ENCODE data around the gene ATOH8.

ATOH8 gene

DNA sequence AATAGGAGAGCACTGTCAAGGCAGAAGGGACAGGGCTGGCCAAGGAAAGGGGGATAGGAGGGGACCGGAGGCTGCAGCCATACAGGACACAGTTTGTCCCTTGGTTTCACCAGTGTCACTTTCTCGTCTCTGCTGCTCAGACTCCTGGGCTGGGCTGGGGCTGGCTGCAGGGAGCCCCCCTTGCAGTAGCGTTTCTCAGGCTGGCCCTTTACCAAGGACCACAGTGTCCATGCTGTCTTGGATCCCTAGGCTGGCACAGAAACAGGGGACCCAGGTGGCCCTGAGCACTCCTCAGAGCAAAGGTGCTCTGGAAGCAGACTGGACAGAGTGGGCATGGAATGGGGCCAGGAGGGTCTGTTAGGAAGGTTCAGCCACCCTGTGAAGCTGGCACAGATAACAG, 34.8 kb downstream of the ATOH8 start:
- no peak for DNase-seq

DNA sequence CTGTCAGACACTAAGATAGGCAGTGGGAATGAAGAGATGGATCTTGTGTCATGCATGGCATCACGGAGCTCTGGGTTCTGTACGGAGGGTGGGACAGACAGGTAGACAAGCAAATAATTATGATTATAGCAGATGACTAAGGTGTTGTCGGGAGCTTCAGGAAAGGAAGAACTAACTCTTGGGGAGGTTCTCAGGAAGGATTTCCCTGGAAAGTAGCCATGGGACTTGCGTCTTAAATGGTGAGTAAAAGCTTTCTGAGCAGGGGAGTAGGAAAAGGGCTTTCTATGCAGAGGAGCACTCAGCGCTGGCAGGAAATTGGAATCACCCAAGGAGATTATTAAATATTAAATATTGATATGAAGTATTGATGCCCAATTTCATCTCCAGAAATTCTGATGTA, 35.5 kb downstream of the ATOH8 start:
- DNase-seq, result no peak

DNA sequence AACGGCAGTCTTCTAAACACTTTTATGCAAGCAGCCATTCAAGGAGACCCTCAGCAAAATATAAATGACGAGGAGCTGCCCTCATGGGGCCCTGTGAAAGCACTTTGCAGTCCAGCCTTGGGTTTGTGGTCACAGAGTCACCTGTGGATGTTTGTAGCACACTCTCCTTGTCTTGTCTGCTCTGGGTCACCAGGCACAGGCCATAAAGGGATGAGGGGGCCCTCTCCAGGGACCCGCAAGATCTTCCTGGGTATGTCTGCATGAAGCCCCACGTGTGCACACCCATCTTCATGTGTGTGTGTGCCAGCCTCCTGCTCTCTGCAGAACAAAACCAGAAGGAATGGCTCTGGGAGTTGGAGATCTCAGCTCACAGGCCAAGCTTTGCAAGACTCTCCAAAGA, 36.2 kb downstream of the ATOH8 start:
- no peak for DNase-seq

DNA sequence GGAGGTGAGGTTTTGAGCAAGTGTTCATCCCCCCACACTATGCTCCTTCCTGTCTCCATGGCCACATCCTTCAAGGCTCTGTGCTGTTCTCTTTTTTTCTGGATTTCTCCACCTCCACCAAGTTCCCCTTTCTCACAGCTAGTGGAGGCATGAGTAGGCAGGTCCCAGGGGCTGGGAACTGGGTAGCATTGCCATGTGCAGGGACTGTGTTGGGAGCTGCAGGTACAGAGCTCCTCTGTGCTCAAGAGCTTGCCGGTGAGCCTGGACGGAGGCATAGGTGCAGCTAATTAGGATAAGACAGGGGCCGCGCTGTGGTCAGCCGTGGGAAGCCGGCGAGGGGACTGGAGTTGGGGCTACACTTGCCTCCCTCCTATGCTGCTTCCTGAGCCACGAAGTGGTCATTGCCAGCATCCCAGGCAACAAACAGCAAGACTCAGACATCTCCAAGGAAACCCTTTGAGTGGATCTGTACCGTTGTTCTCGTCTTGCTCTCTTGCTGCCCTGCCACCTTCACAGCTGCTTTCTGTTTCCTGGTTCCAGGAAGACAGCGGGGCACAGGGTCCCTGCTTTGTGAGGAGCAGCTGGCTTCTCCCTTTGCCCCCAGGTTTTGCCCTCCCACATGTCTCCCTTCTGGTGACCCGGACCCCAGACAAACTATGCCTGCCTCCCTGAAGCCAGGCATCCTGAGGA, 36.9 kb downstream of the ATOH8 start:
- no peak for DNase-seq

DNA sequence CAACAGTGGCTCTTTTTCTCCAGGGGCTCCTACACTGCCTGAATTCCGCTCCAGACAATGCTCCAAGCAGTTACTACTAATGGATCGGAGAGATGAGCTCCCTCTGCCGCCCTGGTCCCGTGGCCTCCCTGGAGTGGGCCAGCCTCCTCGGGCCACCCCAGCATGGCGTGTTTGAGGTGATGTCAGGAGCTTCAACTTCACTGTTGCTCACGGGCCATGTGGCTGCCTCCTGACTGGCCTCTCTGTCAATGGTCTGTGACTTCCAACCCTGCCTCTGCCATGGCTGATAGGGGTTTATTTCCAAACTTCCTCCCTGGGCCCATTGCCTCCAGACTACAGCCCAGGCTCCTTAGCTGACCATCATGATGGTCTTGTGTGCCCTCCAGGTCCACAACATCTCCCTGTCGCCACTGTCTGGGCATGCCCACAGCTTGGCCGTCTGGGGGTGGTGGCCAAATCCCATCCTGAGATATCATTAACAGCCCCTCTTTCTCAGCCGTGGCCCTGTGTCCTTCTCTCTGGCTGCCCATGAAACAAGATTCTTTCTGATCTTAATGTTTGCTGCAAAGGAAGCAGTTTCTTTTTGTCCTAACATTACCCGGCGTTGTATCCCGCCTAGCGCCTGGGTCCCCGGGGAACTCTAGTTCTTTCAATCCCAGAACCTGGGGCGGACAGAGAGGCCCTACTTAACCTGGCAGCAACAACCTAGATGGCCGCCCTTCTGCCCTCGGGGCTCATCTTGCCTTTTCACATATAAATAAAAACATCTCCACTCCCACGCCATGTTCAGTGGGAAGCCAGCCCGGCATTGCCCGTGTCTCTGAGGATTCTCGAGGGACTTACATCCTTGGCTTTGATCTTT, 38.1 kb downstream of the ATOH8 start:
- no peak for DNase-seq

DNA sequence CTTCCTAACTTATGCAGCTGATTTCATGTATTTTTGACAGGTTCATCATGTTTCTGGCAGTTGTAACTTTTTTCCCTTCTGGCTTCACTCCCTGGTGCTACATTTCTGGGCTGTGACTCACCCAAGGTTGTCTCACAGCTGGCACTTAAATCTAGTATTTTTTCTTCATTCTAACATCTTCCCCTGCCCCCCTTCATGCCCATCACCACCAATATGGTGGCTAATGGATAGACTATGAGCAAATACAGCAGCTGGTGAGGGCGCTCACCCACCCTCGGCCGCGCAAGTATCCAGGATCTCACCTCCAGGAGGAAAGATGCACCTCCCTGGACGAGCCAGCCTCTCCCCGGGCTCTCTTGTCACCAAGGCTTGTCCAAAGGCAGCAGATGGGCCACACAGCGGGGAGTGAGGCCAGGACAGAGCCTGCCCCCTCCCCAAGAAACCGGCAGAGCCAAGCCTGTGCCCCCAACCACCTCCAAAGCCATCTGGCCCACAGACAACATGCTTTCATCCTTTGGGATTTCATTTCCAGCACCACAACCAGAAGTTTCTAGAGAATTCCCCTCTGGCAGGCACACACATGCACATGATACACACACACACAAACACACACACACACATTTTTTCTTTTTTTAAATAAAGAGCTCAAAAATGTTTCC, 39.1 kb downstream of the ATOH8 start:
- DNase-seq, result peak; percentile 83

DNA sequence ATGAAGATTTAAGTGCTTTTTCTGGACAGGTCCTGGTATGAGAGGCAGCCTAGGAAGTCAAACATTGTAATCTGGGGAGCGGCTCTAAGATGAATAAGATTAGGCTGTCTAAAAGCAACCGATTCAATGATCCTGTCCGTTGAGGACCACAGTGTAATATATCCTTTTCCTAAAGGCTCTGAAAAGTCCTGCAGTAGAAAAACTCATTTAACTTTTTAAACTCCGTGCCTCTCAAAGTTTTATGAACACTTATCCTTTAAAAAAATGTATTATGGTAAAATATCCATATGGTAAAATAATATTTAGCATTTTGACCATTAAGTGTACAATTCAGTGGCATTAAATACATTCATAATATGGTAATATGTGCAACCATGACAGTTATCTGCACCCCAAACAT, 39.8 kb downstream of the ATOH8 start:
- DNase-seq, result no peak

DNA sequence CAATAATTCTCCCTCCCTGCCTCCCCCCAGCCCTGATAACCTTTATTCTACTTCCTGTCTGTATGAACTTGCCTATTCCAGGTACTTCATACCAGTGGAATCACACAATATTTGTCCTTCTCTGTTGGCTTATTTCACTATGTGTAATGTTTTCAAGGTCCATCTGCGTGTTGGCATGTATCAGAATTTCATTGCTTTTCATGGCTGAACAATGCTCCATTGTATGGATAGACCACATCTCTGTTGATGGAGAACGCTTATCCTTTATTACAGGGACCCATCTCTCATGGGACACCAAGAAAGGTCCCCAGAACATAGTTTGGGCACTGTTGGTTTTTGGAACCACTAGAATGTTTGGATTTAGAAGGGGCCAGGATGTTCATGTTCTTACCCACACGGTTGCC, 40.2 kb downstream of the ATOH8 start:
- no peak for DNase-seq

DNA sequence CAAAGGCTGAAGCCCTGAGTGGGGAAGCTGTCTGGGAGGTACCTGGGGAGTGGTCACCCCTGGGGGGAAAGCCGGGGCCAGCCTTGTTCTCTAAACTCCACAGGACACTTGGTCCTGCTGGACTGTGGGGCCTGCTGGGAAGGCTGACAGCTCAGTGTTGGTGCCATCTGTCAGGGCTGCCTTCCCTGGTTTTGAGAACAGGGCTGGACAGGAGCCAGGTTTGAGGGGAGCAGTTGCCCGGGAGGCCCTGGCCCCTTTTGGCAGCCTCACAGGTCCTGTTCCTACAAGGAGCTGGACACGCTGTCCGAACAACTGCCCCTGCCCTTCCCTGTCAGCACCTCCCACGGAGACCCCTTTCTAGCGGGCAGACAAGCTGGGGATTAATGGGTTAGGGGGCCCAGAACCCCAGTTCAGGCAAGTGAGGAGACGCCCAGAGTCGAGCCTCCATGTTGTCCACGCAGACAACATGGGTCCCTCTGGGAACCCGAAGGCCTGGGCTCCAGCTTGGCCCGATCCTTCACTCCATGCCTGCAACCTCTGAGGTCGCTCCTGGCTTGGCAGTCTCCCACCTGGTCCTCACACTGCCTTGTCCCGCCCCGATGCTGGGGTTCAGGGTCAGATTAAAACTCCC, 40.8 kb downstream of the ATOH8 start:
- DNase-seq, result peak; percentile 60

DNA sequence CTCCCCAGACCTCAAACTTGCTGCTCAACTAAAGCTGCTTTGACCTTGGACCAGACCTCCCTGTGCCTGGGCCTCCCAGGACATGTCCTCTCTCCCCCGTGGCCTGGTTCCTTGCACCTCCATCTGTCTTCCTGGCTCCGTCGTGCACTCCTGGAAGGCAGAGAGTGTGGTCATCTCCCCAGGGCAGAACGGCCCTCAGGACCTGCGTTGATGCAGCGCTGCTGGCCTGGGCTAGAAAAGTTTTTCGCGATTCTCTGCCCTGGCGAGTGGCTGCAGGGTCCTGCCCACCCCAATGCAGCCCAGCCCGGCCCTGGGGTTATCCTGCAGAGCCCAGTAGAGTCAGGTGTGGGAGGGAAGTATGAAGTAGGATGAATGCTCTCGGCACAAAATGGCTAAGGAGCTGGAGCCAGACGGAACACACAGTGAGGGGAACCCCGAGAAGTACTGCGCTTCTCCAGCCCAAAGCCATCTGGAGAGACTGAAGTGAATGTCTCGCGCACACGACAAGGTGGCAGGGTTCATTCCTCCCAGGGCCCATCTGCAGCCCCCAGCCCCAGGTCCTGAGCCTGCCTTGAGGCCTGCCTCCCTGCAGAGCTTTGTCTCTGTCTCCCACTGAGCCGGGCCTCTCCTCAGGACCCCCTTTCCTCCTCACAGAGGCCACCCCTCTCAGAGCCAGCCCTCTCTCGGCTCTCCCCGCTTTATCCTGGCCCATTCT, 41.7 kb downstream of the ATOH8 start:
- DNase-seq, result no peak

DNA sequence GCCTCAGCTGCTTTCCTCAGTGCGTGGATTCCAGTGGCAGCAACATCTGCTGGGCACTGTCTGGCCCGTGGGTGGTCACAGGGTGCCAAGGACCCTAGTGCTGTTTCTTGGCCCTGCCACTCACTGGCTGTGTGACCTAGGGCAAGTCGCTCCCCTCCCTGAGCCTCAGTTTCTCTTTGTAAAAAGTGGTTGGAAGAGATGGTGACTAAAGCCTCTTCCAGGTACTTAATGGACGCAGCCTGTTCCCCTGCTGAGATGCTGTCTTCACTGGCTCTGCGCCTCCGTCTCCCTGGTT, 42.2 kb downstream of the ATOH8 start:
- no peak for DNase-seq

DNA sequence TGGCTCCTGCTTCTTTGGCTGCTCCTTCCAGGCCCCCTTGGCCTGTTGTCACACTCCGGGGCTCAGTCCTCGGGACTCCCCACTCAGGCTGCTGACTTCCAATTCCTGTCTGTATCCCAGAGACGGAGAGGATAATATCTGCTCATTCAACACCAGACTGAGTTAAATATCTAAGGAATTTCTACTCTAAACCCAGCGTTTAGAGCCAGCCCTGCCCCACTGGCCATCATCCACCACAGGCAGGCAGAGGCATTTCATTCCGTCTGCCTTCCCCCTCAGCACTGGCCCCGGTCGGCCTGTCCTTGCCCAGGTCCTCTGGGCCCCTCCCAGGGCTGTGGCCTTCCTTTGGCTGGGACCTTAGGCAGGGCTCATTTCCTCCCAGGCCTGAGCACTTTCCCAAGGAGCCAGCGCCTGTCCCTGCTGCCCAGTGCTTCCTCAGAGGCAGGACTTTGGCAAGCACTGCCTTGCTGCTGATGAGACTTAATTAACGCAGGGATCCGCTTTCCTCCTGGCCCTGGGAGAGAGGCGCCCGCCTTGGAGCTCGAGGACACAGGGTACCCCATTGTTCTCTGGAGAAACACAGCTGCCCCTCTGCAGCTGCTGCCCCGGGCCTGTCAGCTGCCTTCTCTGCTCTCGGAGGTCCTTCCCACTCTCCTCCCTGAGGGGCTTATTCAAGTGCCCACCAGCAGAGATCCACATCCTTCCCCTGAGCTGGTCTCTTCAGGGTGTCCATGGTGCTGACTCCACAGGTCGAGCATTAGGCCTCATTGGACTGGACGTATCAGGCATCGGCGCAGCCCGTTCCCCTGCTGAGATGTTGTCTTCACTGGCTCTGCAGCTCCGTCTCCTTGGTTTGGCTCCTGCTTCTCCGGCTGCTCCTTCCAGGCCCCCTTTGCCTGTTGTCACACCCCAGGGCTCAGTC, 42.8 kb downstream of the ATOH8 start:
- DNase-seq, result no peak

DNA sequence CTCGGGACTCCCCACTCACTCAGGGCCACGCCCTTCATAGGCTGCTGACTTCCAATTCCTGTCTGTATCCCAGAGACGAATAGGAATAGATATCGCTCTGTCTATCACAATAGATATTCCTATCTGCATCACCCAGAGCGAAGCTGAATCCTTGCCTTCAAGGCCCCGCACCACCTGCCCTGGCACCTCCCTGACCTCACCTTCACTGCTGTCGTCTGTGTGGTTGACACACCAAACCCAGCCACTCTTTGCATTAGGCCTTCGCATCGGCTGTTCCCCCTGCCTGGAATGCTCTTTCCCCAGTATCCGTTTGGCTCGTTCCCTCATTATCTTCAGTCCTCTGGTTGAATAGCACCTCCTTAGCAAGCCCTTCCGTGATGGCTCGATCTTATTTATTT, 43.5 kb downstream of the ATOH8 start:
- DNase-seq, result no peak

DNA sequence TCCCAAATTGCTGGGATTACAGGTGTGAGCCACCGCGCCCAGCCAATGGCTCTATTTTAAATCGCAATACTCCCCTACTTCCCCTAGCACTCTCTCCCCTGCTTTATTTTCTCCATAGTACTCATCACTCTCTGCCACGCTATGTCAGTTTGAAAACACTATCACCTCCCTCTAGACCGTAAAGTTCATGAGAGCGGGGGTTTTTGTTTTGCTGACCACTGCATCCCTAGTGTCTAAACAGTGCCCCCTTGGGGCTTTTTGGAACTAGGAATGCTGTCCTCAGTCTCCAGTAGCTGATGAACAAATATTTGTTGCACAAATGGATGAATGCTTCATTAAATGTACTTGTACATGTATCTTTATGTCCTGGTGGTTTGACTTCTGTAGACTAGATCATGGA, 44.1 kb downstream of the ATOH8 start:
- DNase-seq, result no peak

DNA sequence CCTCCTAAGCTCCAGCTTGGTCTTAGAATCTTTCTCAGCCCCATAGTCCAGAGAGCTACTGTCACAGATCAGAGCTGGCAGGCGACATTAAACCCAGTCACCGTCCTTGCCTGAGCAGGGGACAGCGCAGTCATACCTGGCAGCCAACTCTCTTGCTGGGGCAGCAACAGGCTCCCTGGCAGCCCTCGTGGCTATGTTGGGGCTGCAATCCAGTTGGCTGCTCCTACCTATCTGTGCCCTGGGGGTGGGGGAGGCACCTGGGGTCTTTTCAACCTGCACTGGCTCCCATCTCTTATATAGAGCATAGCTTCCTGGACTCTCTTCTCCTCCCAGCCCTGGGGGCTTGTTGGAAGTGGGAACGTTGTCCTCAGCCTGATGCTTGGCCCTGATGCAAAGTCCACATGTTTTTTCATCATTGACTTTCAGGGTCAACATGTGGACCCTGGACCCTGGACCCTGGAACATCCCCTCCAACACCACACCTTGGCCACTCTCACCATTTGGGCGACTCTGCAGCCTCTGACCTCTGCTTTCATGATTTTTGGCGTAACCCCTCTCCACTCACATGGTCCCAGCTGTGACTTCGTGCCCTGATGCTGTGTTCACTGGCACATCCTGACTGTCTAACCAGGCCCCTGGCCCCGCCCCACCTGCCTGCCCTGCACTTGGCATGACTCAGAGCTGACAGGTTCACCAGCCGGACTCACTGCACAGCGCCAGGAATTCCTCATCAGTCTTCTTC, 45.6 kb downstream of the ATOH8 start:
- DNase-seq, result no peak

DNA sequence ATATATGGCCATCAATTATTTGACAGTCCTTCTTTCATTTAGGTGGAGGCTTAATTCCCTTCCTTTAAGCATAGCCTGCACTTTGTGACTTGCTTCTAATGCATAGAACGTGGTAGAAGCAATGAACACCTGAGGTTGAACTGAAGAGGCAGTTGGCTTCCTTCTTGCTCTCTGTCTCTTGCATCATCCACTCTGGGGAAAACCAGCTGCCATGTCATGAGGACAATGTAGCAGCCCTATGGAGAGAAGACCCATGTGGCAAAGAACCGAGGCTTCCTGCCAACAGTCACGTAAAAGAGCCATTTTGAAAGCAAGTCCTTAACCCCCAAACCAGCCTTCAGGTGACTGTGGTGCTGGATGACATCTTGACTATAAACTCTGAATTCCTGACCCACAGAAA, 46.8 kb downstream of the ATOH8 start:
- DNase-seq, result no peak

DNA sequence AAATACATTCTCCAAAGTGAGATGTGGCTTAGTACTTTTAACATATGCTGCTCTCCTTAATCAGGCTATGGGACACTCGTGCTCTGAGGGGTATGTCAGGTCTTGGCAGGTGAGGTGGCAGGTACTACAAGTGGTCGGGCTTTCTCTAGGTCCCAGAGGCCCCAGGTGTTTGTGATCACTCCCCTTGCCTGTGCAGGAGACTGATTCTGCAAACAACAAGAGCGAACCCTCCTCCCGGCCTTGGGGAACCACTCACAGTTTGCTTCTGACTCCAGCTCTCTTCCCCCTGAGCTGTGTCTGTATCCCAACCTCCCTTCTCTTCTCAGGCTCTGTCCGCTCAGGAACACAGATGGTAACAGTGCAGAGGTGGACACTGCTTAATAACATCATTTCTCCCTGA, 48.1 kb downstream of the ATOH8 start:
- no peak for DNase-seq

DNA sequence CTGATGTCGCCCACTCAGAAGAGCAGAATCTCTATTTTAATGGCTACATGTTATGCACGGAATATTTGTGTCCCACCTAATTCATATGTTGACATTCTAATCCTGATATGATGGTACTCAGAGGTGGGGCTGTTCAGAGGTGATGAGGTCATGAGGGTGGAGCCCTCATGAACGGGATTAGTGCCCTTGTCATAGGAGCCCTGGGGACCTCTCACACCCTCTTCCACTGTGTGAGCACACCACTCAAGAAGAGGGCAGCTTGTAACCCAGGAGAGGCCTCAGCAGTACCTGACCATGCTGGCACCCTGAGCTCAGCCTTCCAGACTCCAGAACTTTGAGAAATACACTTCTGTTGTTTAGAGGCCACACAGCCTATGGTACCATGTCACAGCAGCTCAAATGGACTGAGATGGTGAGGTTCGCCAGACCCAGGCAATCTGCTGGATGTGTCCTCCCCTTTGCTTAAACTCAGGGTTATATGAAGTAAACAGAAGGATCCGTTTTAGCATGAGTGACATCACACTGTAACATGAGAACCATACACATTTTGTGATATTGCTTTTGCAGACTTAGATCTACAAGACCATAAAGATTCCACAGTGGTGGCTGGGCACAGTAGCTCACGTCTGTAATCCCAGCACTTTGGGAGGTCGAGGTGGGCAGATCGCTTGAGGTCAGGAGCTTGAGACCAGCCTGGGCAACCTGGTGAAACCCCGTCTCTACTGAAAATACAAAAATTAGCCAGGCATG, 48.7 kb downstream of the ATOH8 start:
- DNase-seq, result no peak

DNA sequence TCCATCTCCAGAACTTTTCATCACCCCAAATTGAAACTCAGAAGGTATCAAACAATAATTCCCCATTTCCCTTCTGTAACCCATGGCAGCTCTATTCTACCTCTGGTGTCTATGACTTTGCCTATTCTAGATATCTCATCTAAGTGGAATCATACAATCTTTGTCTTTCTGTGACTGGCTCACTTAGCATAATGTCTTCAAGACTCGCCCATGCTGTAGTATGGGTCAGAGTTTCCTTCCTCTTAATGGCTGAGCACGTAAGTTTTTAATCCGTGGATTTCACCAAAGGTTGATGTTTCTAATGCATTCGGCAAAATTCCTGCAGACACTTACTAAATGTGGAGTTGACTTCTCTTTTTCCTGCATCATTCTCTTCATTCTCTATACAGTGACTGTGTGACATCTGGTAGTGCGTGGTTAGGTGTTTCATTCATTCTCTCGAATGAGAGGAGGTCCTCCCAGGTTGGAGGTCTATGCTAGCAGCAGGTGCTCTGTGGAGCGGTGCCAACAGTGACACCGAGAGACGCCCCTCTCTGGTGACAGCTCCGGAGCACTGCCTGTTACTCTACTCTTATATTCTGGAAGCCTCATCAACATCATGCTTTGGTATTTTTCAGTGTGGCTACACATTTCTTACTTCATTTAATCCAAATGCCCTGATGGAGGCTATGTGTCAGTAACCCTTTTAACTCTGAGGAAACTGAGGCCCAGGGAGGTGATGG, 50.1 kb downstream of the ATOH8 start:
- DNase-seq, result peak; percentile 41

DNA sequence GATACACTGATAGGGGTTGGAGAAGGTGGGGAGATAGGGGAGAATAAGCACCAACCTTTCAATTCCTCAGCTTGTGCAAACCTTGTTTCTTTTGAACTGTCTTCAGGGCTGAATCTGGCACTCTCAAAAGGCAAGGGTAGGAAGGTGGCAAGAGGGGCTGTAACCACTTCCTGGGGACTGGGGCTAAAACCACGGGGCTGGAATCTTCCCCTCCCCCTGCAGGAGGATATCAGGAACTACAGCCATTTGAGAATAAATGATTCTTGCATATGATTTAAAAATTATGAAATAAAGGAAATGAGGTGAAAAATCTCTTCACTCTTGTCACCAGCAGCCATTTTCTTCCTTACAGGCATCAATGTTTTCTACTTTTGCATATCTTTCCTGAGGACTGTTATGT, 50.8 kb downstream of the ATOH8 start:
- peak; percentile 48 for DNase-seq

All from NCI-H1694 (cell line).